ENCODE data around the gene SAA1.

The SAA1 gene

GRCh38 chr11:18282626-18283025 is 16.6 kb downstream of the SAA1 start:
- Histone ChIP-seq H3K4me1 (ENCODE audit: insufficient read depth, low read length, severe bottlenecking) (no peaks in the 10 kb centered on the region), H2AFZ (ENCODE audit: low read length) (no peak overlapping the region), H3K27me3 (ENCODE audit: insufficient read depth, low read length) (no peaks in the 10 kb centered on the region), H3K36me3 (ENCODE audit: insufficient read depth, low read length) (peaks cover 92% of the 10 kb centered on the region), H3K9ac (ENCODE audit: low read length) (no peak overlapping the region), H3K4me2 (ENCODE audit: low read length) (no peak overlapping the region), H3K9me3 (ENCODE audit: low read length) (no peaks in the 10 kb centered on the region), H3K9me2 (ENCODE audit: low read depth, low read length) (no peaks in the 10 kb centered on the region), H3K27ac (ENCODE audit: low read depth, low read length, poor library complexity, severe bottlenecking) (no peak overlapping the region), H4K20me1 (ENCODE audit: insufficient read depth, low read length) (no peaks in the 10 kb centered on the region), H3K79me2 (ENCODE audit: insufficient read depth, low read length) (no peaks in the 10 kb centered on the region), H3F3A (ENCODE audit: insufficient read depth, low read length) (no peaks in the 10 kb centered on the region), H3K4me3 (ENCODE audit: low read depth, low read length, poor library complexity, severe bottlenecking) (no peak overlapping the region)
- TF ChIP-seq CTCF (IDR thresholded peaks at IDR 0.05; ENCODE audit: low read length): no peak
- no peak for TF ChIP-seq EZH2 (IDR thresholded peaks at IDR 0.05; ENCODE audit: borderline replicate concordance, low read length)

- no peak for TF ChIP-seq EZH2 (IDR thresholded peaks at IDR 0.05; ENCODE audit: borderline replicate concordance, low read length)
- TF ChIP-seq CTCF (IDR thresholded peaks at IDR 0.05; ENCODE audit: low read length): no peak
- Histone ChIP-seq H3K9ac (ENCODE audit: low read length) (no peak overlapping the region), H3K79me2 (ENCODE audit: insufficient read depth, low read length) (no peaks in the 10 kb centered on the region), H3K27ac (ENCODE audit: low read depth, low read length, poor library complexity, severe bottlenecking) (no peak overlapping the region), H3K36me3 (ENCODE audit: insufficient read depth, low read length) (peaks cover 94% of the 10 kb centered on the region), H3K4me3 (ENCODE audit: low read depth, low read length, poor library complexity, severe bottlenecking) (no peak overlapping the region), H3K27me3 (ENCODE audit: insufficient read depth, low read length) (no peaks in the 10 kb centered on the region), H3K9me3 (ENCODE audit: low read length) (no peaks in the 10 kb centered on the region), H3K4me2 (ENCODE audit: low read length) (no peak overlapping the region), H3F3A (ENCODE audit: insufficient read depth, low read length) (no peaks in the 10 kb centered on the region), H3K9me2 (ENCODE audit: low read depth, low read length) (no peaks in the 10 kb centered on the region), H4K20me1 (ENCODE audit: insufficient read depth, low read length) (no peaks in the 10 kb centered on the region), H3K4me1 (ENCODE audit: insufficient read depth, low read length, severe bottlenecking) (no peaks in the 10 kb centered on the region), H2AFZ (ENCODE audit: low read length) (no peak overlapping the region)
Observed at GRCh38 chr11:18285841-18286240, 19.8 kb downstream of the SAA1 start.

- TF ChIP-seq CTCF (IDR thresholded peaks at IDR 0.05; ENCODE audit: low read length) (no peak), EZH2 (IDR thresholded peaks at IDR 0.05; ENCODE audit: borderline replicate concordance, low read length) (no peak)
- H3K4me3 ChIP-seq (ENCODE audit: low read depth, low read length, poor library complexity, severe bottlenecking): no peak overlapping the region
Observed at GRCh38 chr11:18288911-18289310, 22.8 kb downstream of the SAA1 start.

More at GRCh38 chr11:18288911-18289310, 22.8 kb downstream of the SAA1 start:
- H3K4me1 ChIP-seq (ENCODE audit: insufficient read depth, low read length, severe bottlenecking): no peaks in the 10 kb centered on the region
- no peaks in the 10 kb centered on the region for H3K9me3 ChIP-seq (ENCODE audit: low read length)
- H3K9me2 ChIP-seq (ENCODE audit: low read depth, low read length): no peaks in the 10 kb centered on the region
- no peaks in the 10 kb centered on the region for H3F3A ChIP-seq (ENCODE audit: insufficient read depth, low read length)
- H3K79me2 ChIP-seq (ENCODE audit: insufficient read depth, low read length): no peaks in the 10 kb centered on the region
- H3K36me3 ChIP-seq (ENCODE audit: insufficient read depth, low read length): peaks cover 96% of the 10 kb centered on the region
- no peaks in the 10 kb centered on the region for H4K20me1 ChIP-seq (ENCODE audit: insufficient read depth, low read length)
- H3K27me3 ChIP-seq (ENCODE audit: insufficient read depth, low read length): no peaks in the 10 kb centered on the region
- H2AFZ ChIP-seq (ENCODE audit: low read length): no peak overlapping the region
- no peak overlapping the region for H3K9ac ChIP-seq (ENCODE audit: low read length)
- H3K27ac ChIP-seq (ENCODE audit: low read depth, low read length, poor library complexity, severe bottlenecking): no peak overlapping the region
- no peak overlapping the region for H3K4me2 ChIP-seq (ENCODE audit: low read length)

All from OCI-LY1 (cell line).